Gastroesophageal sphincter (tissue), 3 donors: Measurements from ENCODE around the gene BET1L.

Source experiments
- CTCF ChIP-seq, 4 experiments: fragments of 200-600 bp in 2 of 4; fragments of 450-650 bp in 2 of 4; sonication (generic) in 1 of 4; IDR thresholded peaks; one replicate each; pipeline ENCODE4 v1.5.1; 2017 to 2019; ENCODE audit warnings: antibody characterized with exemption in 4 of 4, mild to moderate bottlenecking in 2 of 4, moderate library complexity in 2 of 4
- POLR2A ChIP-seq, 2 donors: fragments of 450-650 bp; IDR thresholded peaks; one replicate each; pipeline ENCODE4 v1.6.1; 2017; ENCODE audit warnings: antibody characterized with exemption in 2 of 2, mild to moderate bottlenecking in 2 of 2, moderate library complexity in 1 of 2
- POLR2AphosphoS5 ChIP-seq: sonication (generic); formaldehyde crosslinking; IDR thresholded peaks from one replicate; pipeline ENCODE4 v1.6.1; 2017; ENCODE audit warnings: antibody characterized with exemption

GRCh38 chr11:227824-228379 lies 20.7 kb upstream of the BET1L start:
- TF ChIP-seq CTCF (IDR thresholded peaks at IDR 0.05) = no peak
- no peak for TF ChIP-seq POLR2A (IDR thresholded peaks at IDR 0.05)
- TF ChIP-seq POLR2AphosphoS5 = no peak
